Astrocyte (in vitro differentiated cells and primary cell): ENCODE results near the gene ACTN1.

Experiments used
- CTCF ChIP-seq: IDR thresholded peaks from 2 replicates; pipeline ENCODE4 v1.5.1; 2011; ENCODE audit warnings: low read depth, mild to moderate bottlenecking, inconsistent platforms, low read length, moderate library complexity; ENCODE audit not compliant: insufficient read depth
- EZH2 ChIP-seq: IDR thresholded peaks from 2 replicates; pipeline ENCODE4 v1.6.1; 2012; ENCODE audit warnings: mild to moderate bottlenecking, low read length, inconsistent platforms; ENCODE audit not compliant: insufficient read depth

GRCh38 chr14:68902357-68902756 is 76.7 kb downstream of the ACTN1 start:
- TF ChIP-seq CTCF, result no peak
- TF ChIP-seq EZH2, result no peak
